ENCODE results near the gene MEA1. TPM values are rescaled to one million over a fixed set of nuclear protein-coding genes. Genes with fewer than 3 reads are reported as not detected.

MEA1 gene
- total and polyA plus RNA-seq, 10 of the 15 experiments (the other 5 are each of a cell fraction or from before 2014, with no cell fraction given): 59.1 to 148 (median 96.4) TPM

- Histone ChIP-seq H3K4me2 (ENCODE audit: control insufficient read depth, insufficient read depth) (peak overlapping the region; percentile 94), H3K9me3 (replicated peaks; ENCODE audit: control insufficient read depth, insufficient read depth, low read length) (no peaks in the 10 kb centered on the region), H3K4me1 (ENCODE audit: control insufficient read depth, insufficient read depth, low read length) (peaks cover 3% of the 10 kb centered on the region), H4K20me1 (ENCODE audit: control insufficient read depth, insufficient read depth) (no peaks in the 10 kb centered on the region), H3K36me3 (ENCODE audit: control insufficient read depth in 2 of 2, insufficient read depth in 2 of 2, low read length in 1 of 2) (no peaks in the 10 kb centered on the region; a peak in 2 of 4 replicates), H3K4me3 (peak overlapping the region; percentile 95), H3K27me3 (replicated peaks in 1 of 2; ENCODE audit: control insufficient read depth in 2 of 2, insufficient read depth in 2 of 2, low read length in 1 of 2) (no peaks in the 10 kb centered on the region), H2AFZ (ENCODE audit: control insufficient read depth, low read depth, low read length) (no peak overlapping the region), H3K27ac (ENCODE audit: control insufficient read depth, insufficient read depth) (peak overlapping the region; percentile 87), H3K9ac (ENCODE audit: control insufficient read depth, insufficient read depth, low read length) (peak overlapping the region; percentile 89), H3K79me2 (ENCODE audit: control insufficient read depth, insufficient read depth, low read length) (peaks cover 19% of the 10 kb centered on the region)
- FAIRE-seq: peak; percentile 18
- ATAC-seq: no peak
- whole genome bisulfite sequencing (ENCODE audit: insufficient coverage, insufficient replicate concordance, low lambda C conversion rate, missing lambda C conversion rate): 0% methylated on average over 1 of the region's 1 CpG
- ChIA-PET RAD21 (ENCODE audit: unreplicated experiment) (interaction anchor here (1.3 kb wide), 3 partner anchors 38 to 48 kb away, joined by 4 to 8 read pairs (median 5); partner anchors contain the start of gene KLHDC3), POLR2A (interaction anchor here (0.9 to 2.5 kb wide), 3 partner anchors 35 to 129 kb away, joined by 5 to 19 read pairs (median 12); partner anchors contain the start of genes CNPY3, KLHDC3 and MEA1), CTCF (interaction anchor here (0.9 kb wide), 1 partner anchor 38 kb away, joined by 3 read pairs; no protein-coding TSS in a partner anchor), SMC1A (ENCODE audit: uncharacterized antibody, unreplicated experiment) (interaction anchor here (0.7 to 2.2 kb wide), 5 partner anchors 44 to 158 kb away, joined by 3 to 10 read pairs (median 5); partner anchors contain the start of genes KLHDC3 and MEA1)
- intact Hi-C loops (cut with micrococcal nuclease; ENCODE audit: unreplicated experiment): loop anchor here (5.0 kb wide), 1 partner anchor 156 kb away; no protein-coding TSS in a partner anchor
- TF ChIP-seq PAX8 (IDR thresholded peaks at IDR 0.05) (0 out of 2 replicates have a peak, but pooled peaks have one; percentile 48), SIN3A (IDR thresholded peaks at IDR 0.05; ENCODE audit: low read depth, low read length) (no peak)
- BruUV-seq (replicated peaks): no TSS peak
- in situ Hi-C loops (cut with MboI): no loop called here
- no peak for DNase-seq (ENCODE audit: low read depth, low spot score)
Measured at GRCh38 chr6:43058531-43058930, 44.8 kb upstream of the MEA1 start.

GRCh38 chr6:43055966-43056365 is 42.2 kb upstream of the MEA1 start:
- Histone ChIP-seq H3K4me3 (no peak overlapping the region), H3K9me3 (replicated peaks; ENCODE audit: control insufficient read depth, insufficient read depth, low read length) (no peaks in the 10 kb centered on the region), H3K79me2 (ENCODE audit: control insufficient read depth, insufficient read depth, low read length) (peaks cover 36% of the 10 kb centered on the region), H3K9ac (ENCODE audit: control insufficient read depth, insufficient read depth, low read length) (no peak overlapping the region), H3K4me2 (ENCODE audit: control insufficient read depth, insufficient read depth) (no peak overlapping the region), H2AFZ (ENCODE audit: control insufficient read depth, low read depth, low read length) (no peak overlapping the region), H3K27ac (ENCODE audit: control insufficient read depth, insufficient read depth) (no peak overlapping the region), H4K20me1 (ENCODE audit: control insufficient read depth, insufficient read depth) (no peaks in the 10 kb centered on the region), H3K4me1 (ENCODE audit: control insufficient read depth, insufficient read depth, low read length) (peaks cover 17% of the 10 kb centered on the region), H3K36me3 (ENCODE audit: control insufficient read depth in 2 of 2, insufficient read depth in 2 of 2, low read length in 1 of 2) (peaks cover 1 to 5% of the 10 kb centered on the region in 2 experiments; a peak in 3 of 4 replicates), H3K27me3 (replicated peaks in 1 of 2; ENCODE audit: control insufficient read depth in 2 of 2, insufficient read depth in 2 of 2, low read length in 1 of 2) (no peaks in the 10 kb centered on the region)
- 82% methylated on average over 8 of the region's 8 CpGs for WGBS (ENCODE audit: insufficient coverage, insufficient replicate concordance, low lambda C conversion rate, missing lambda C conversion rate)
- CTCF ChIA-PET: no interaction called here
- no TSS peak for BruUV-seq (replicated peaks)
- no peak for TF ChIP-seq POLR2AphosphoS5 (IDR thresholded peaks at IDR 0.05; ENCODE audit: low read length)
- TF ChIP-seq HDAC2 (IDR thresholded peaks at IDR 0.05): no peak
- no peak for TF ChIP-seq KAT2A (conservative IDR thresholded peaks at IDR 0.05; ENCODE audit: control insufficient read depth, low read depth, low read length)
- no peak for TF ChIP-seq MEF2B (IDR thresholded peaks at IDR 0.05; ENCODE audit: partially characterized antibody, poor library complexity, severe bottlenecking)
- POLR2A ChIA-PET: interaction anchor here (0.7 to 2.8 kb wide), 2 partner anchors 25 to 127 kb away, joined by 3 to 9 read pairs; partner anchors contain the start of gene CNPY3
- intact Hi-C loops (cut with micrococcal nuclease; ENCODE audit: unreplicated experiment): loop anchor here (5.0 kb wide), 1 partner anchor 154 kb away; no protein-coding TSS in a partner anchor
- in situ Hi-C loops (cut with MboI): no loop called here
- DNase-seq (ENCODE audit: low read depth, low spot score) (no peak), ATAC-seq (no peak), FAIRE-seq (no peak)
- RAD21 ChIA-PET (ENCODE audit: unreplicated experiment): no interaction called here
- SMC1A ChIA-PET (ENCODE audit: uncharacterized antibody, unreplicated experiment): interaction anchor here (0.6 kb wide), 1 partner anchor 42 kb away, joined by 3 read pairs; the partner anchor contains the start of gene KLHDC3
